DMS 273 treated with DMSO at 0.1 percent for 48 hours (cell line): ENCODE results near the gene DEF6.
A peak's percentile ranks its signal among the peaks of the same experiment; 100 is the strongest.
"Not testable (repeated sequence)": the region's sequence is repeated elsewhere in the genome, so short reads cannot be mapped to it uniquely, and the experiment has no call there.

Source experiments
- DNase-seq: peaks from one replicate; lab custom pipeline; 2025; lab: John Stamatoyannopoulos, UW

The DEF6 gene

GRCh38 chr6:35310265-35310831 is 12.7 kb downstream of the DEF6 start:
- no peak for DNase-seq

- DNase-seq = no peak
These were observed 13.9 kb downstream of the DEF6 start for GRCh38 chr6:35311390-35312075.

GRCh38 chr6:35312076-35312800 is 14.6 kb downstream of the DEF6 start:
- DNase-seq = no peak

- no peak for DNase-seq
These were observed 15.2 kb downstream of the DEF6 start for GRCh38 chr6:35312807-35313206.

GRCh38 chr6:35317483-35318195 is 20.0 kb downstream of the DEF6 start:
- DNase-seq = no peak

- DNase-seq = peak; percentile 50
These were observed 20.9 kb downstream of the DEF6 start for GRCh38 chr6:35318196-35319171.

- DNase-seq = no peak
These were observed 21.9 kb downstream of the DEF6 start for GRCh38 chr6:35319346-35320030.

- DNase-seq = no peak
These were observed 22.4 kb downstream of the DEF6 start for GRCh38 chr6:35320031-35320410.

- DNase-seq = no peak
These were observed 23.5 kb downstream of the DEF6 start for GRCh38 chr6:35321091-35321490.

GRCh38 chr6:35327349-35328027 is 29.9 kb downstream of the DEF6 start:
- DNase-seq = peak; percentile 18

- DNase-seq = no peak
These were observed 30.6 kb downstream of the DEF6 start for GRCh38 chr6:35328108-35328723.

- DNase-seq = not testable (repeated sequence)
These were observed 31.3 kb downstream of the DEF6 start for GRCh38 chr6:35328965-35329364.

GRCh38 chr6:35330541-35331119 is 33.0 kb downstream of the DEF6 start:
- DNase-seq = no peak

- DNase-seq = peak; percentile 49
These were observed 34.7 kb downstream of the DEF6 start for GRCh38 chr6:35332074-35332887.

- no peak for DNase-seq
These were observed 43.9 kb downstream of the DEF6 start for GRCh38 chr6:35341557-35341956.

- peak; percentile 88 for DNase-seq
These were observed 44.9 kb downstream of the DEF6 start, which contains the start of gene PPARD for GRCh38 chr6:35342258-35343091. PPARD (plus strand) TSS chr6:35342558; CDS start chr6:35411088, 68,530 bp downstream.

- no peak for DNase-seq
These were observed 45.6 kb downstream of the DEF6 start for GRCh38 chr6:35343092-35343834.
